H1 (cell line): ENCODE measurements around the gene TRHDE.

Source experiments
- BRCA1 ChIP-seq: IDR thresholded peaks from 2 replicates; pipeline ENCODE4 v1.6.1; 2012; ENCODE audit warnings: low read depth, low read length, improper control_type of control experiment
- CTCF ChIP-seq, 3 experiments: IDR thresholded peaks; 1 replicate in 2 of 3; 2 replicates in 1 of 3; pipeline versions ENCODE4 v1.5.1 to v1.6.1; 2011; ENCODE audit warnings: low read length in 3 of 3, mild to moderate bottlenecking in 3 of 3, inconsistent platforms in 2 of 3, low read depth in 1 of 3, moderate library complexity in 1 of 3; ENCODE audit not compliant: insufficient read depth in 1 of 3; ENCODE audit errors: control extremely low read depth in 1 of 3
- E2F6 ChIP-seq: IDR thresholded peaks from 2 replicates; pipeline ENCODE4 v1.6.1; 2012; ENCODE audit warnings: inconsistent platforms
- GABPA ChIP-seq: IDR thresholded peaks from 2 replicates; pipeline ENCODE4 v1.6.1; 2011; ENCODE audit warnings: mild to moderate bottlenecking, low read length, moderate library complexity, borderline replicate concordance; ENCODE audit not compliant: insufficient read depth
- NANOG ChIP-seq: IDR thresholded peaks from 2 replicates; pipeline ENCODE4 v1.6.1; 2011; ENCODE audit warnings: low read length, low read depth, mild to moderate bottlenecking, inconsistent platforms; ENCODE audit not compliant: insufficient read depth, poor library complexity, severe bottlenecking
- POLR2AphosphoS5 ChIP-seq: IDR thresholded peaks from 2 replicates; pipeline ENCODE4 v1.6.1; 2011; ENCODE audit warnings: low read depth, low read length
- RFX5 ChIP-seq: IDR thresholded peaks from 2 replicates; pipeline ENCODE4 v1.6.1; 2011; ENCODE audit warnings: low read depth, low read length, improper control_type of control experiment, borderline replicate concordance
- RXRA ChIP-seq: IDR thresholded peaks from 2 replicates; pipeline ENCODE4 v1.6.1; 2011; ENCODE audit warnings: low read depth, mild to moderate bottlenecking, low read length, moderate library complexity; ENCODE audit not compliant: insufficient read depth
- SIN3A ChIP-seq, 2 experiments: IDR thresholded peaks in 1 of 2; conservative IDR thresholded peaks in 1 of 2; 2 replicates each; pipeline ENCODE4 v1.6.1; 2011 to 2012; ENCODE audit warnings: low read length in 2 of 2, improper control_type of control experiment in 1 of 2, low read depth in 1 of 2, mild to moderate bottlenecking in 1 of 2
- SP4 ChIP-seq: IDR thresholded peaks from 2 replicates; pipeline ENCODE4 v1.6.1; 2012; ENCODE audit warnings: low read length, inconsistent platforms
- ZNF274 ChIP-seq: IDR thresholded peaks from 2 replicates; pipeline ENCODE4 v1.7.0; 2012; ENCODE audit warnings: low read length, borderline replicate concordance; ENCODE audit errors: extremely low read depth

GRCh38 chr12:72349491-72349890 lies 77.3 kb downstream of the TRHDE start:
- TF ChIP-seq BRCA1 (no peak), CTCF (IDR thresholded peaks at IDR 0.05; ENCODE audit: control extremely low read depth in 1 of 3, insufficient read depth in 1 of 3, low read depth in 1 of 3, low read length in 3 of 3) (no peak), SP4 (no peak), RFX5 (no peak), E2F6 (no peak), POLR2AphosphoS5 (no peak), GABPA (no peak), NANOG (no peak), RXRA (no peak), SIN3A (conservative IDR thresholded peaks at IDR 0.05 in 1 of 2, IDR thresholded peaks at IDR 0.05 in 1 of 2; ENCODE audit: low read depth in 1 of 2, low read length in 2 of 2) (no peak), ZNF274 (no peak)
